ENCODE measurements around the gene RPL29. TPM values are rescaled to one million over a fixed set of nuclear protein-coding genes. Genes with fewer than 3 reads are reported as not detected.

RPL29 gene
- total RNA-seq, 1 donor from 2014 or later, result 1,678 TPM

DNA sequence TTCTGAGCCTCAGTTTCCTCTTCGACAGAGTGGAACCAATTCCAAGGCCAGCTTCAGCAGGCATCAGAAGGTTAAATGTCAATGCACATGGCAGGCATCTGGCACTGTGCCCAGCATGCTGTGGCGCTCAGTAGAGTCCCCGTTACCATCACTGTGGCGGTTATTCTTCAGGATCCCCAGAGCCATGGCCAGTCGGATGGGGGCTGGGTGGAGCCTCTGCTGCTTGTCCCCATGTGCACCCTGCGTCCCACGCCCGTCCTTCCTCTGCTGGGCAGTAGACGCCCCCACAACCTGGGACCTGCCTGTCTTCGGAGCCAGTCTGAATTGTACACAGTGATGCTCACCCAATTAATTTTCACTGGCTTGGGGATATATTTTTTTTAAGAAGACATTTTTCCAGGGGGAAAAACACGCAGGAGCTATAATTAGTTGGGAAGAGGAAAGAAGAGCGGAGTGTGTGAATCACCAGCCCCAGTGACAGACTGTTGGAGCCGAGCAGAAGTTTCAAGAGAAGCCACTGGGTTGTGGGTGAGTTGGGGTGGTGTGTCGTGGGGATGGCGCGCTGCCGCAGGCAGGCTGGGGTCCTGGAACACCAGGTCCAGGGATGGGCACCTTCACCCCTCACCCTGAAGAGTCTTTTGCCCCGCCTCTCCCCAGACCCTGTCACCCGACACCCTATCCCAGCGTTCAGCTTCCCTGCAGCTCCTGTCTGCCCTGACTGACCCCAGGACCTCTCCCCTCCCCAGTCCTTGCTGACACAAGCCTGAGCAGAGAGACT lies 26.8 kb upstream of the RPL29 start:
- peaks cover 24% of the 10 kb centered on the region for H3K4me1 ChIP-seq

GRCh38 chr3:52021489-52022268 lies 26.0 kb upstream of the RPL29 start:
- Histone ChIP-seq H3K9me3 (no peaks in the 10 kb centered on the region), H3K27me3 (no peaks in the 10 kb centered on the region), H3K4me3 (no peak overlapping the region), H3K4me1 (peaks cover 24% of the 10 kb centered on the region), H3K27ac (peak overlapping the region; percentile 54), H3K36me3 (no peaks in the 10 kb centered on the region)
- DNase-seq (ENCODE audit: extremely low spot score in 2 of 2), result no peak
- intact Hi-C loops (cut with DNase I), result no loop called here
- TF ChIP-seq, protein P1, sequence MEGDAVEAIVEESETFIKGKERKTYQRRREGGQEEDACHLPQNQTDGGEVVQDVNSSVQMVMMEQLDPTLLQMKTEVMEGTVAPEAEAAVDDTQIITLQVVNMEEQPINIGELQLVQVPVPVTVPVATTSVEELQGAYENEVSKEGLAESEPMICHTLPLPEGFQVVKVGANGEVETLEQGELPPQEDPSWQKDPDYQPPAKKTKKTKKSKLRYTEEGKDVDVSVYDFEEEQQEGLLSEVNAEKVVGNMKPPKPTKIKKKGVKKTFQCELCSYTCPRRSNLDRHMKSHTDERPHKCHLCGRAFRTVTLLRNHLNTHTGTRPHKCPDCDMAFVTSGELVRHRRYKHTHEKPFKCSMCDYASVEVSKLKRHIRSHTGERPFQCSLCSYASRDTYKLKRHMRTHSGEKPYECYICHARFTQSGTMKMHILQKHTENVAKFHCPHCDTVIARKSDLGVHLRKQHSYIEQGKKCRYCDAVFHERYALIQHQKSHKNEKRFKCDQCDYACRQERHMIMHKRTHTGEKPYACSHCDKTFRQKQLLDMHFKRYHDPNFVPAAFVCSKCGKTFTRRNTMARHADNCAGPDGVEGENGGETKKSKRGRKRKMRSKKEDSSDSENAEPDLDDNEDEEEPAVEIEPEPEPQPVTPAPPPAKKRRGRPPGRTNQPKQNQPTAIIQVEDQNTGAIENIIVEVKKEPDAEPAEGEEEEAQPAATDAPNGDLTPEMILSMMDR (IDR thresholded peaks at IDR 0.05), result no peak
- no peak for TF ChIP-seq POLR2A (IDR thresholded peaks at IDR 0.05)
- TF ChIP-seq POLR2AphosphoS5 (IDR thresholded peaks at IDR 0.05; ENCODE audit: insufficient read depth in 1 of 2, low read depth in 1 of 2), result no peak

More for the DNA sequence above, 26.8 kb upstream of the RPL29 start:
- no peaks in the 10 kb centered on the region for H3K9me3 ChIP-seq
- peak overlapping the region; percentile 54 for H3K27ac ChIP-seq
- no peaks in the 10 kb centered on the region for H3K27me3 ChIP-seq
- no peaks in the 10 kb centered on the region for H3K36me3 ChIP-seq
- TF ChIP-seq POLR2A (IDR thresholded peaks at IDR 0.05) (no peak), POLR2AphosphoS5 (IDR thresholded peaks at IDR 0.05; ENCODE audit: insufficient read depth in 1 of 2, low read depth in 1 of 2) (no peak)
- TF ChIP-seq, protein P1 (IDR thresholded peaks at IDR 0.05), result no peak
- intact Hi-C loops (cut with DNase I), result no loop called here
- no peak overlapping the region for H3K4me3 ChIP-seq
- no peak for DNase-seq (ENCODE audit: extremely low spot score in 2 of 2)

DNA sequence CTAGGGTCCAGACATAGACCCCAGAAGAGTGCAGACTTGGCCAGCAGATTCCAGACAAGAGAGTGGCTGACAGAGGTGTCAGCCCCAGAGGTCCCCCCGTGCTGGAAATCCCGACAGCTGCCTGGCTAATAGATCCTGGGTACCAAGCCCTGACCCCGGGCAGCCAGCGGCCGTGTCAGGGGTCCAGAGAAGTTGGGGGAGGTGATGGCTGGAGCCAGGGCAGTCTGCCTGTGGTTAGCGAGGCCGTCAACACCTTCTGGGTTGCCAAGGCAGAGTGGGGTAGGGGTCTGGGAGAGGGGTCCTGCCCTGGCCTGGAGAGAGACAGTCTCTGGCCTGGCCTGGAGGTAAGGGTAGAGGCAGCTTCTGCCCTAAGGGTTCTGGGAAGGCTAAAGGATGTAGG lies 25.1 kb upstream of the RPL29 start:
- H3K9me3 ChIP-seq, result no peaks in the 10 kb centered on the region
- no peak overlapping the region for H3K4me3 ChIP-seq
- DNase-seq (ENCODE audit: extremely low spot score in 2 of 2), result no peak
- peak overlapping the region; percentile 54 for H3K27ac ChIP-seq
- TF ChIP-seq, protein P1 (IDR thresholded peaks at IDR 0.05), result no peak
- TF ChIP-seq POLR2AphosphoS5 (IDR thresholded peaks at IDR 0.05; ENCODE audit: insufficient read depth in 1 of 2, low read depth in 1 of 2) (no peak), POLR2A (IDR thresholded peaks at IDR 0.05) (no peak)
- no peaks in the 10 kb centered on the region for H3K27me3 ChIP-seq
- no peaks in the 10 kb centered on the region for H3K36me3 ChIP-seq
- intact Hi-C loops (cut with DNase I), result no loop called here
- H3K4me1 ChIP-seq, result peaks cover 24% of the 10 kb centered on the region

GRCh38 chr3:52019352-52020080 lies 23.8 kb upstream of the RPL29 start:
- H3K27ac ChIP-seq, result peak overlapping the region; percentile 67
- H3K9me3 ChIP-seq, result no peaks in the 10 kb centered on the region
- peaks cover 24% of the 10 kb centered on the region for H3K4me1 ChIP-seq
- no peak for DNase-seq (ENCODE audit: extremely low spot score in 2 of 2)
- no peaks in the 10 kb centered on the region for H3K27me3 ChIP-seq
- TF ChIP-seq POLR2A (IDR thresholded peaks at IDR 0.05), result no peak
- TF ChIP-seq POLR2AphosphoS5 (IDR thresholded peaks at IDR 0.05; ENCODE audit: insufficient read depth in 1 of 2, low read depth in 1 of 2), result peak; percentile 20 to 60
- intact Hi-C loops (cut with DNase I), result loop anchor here (5.0 kb wide), 1 partner anchor 33 kb away; no protein-coding TSS in a partner anchor
- no peak overlapping the region for H3K4me3 ChIP-seq
- no peaks in the 10 kb centered on the region for H3K36me3 ChIP-seq
